Mesenchymal stem cell (in vitro differentiated cells and primary cell): ENCODE results near the gene RAP1GAP2.
"Not testable (repeated sequence)": the region's sequence is repeated elsewhere in the genome, so short reads cannot be mapped to it uniquely, and the experiment has no call there.

Experiments
- DNase-seq: peaks from one replicate; pipeline ENCODE4 v3.0.0-alpha.2; 2013
- H2AFZ ChIP-seq: one replicate; pipeline ENCODE4 v1.6.1; 2013; ENCODE audit warnings: low read depth, mild to moderate bottlenecking, control low read depth, inconsistent platforms, low read length, moderate library complexity
- H2AK5ac ChIP-seq: 2 replicates; pipeline ENCODE4 v1.6.1; 2013; ENCODE audit warnings: low read length, moderate library complexity, mild to moderate bottlenecking, inconsistent platforms; ENCODE audit not compliant: severe bottlenecking
- H2BK120ac ChIP-seq: one replicate; pipeline ENCODE4 v1.6.1; 2013; ENCODE audit warnings: low read depth, mild to moderate bottlenecking, inconsistent platforms, low read length, moderate library complexity
- H2BK12ac ChIP-seq, 2 experiments: one replicate each; pipeline ENCODE4 v1.6.1; 2013; ENCODE audit warnings: inconsistent platforms in 2 of 2, low read length in 2 of 2, mild to moderate bottlenecking in 2 of 2, moderate library complexity in 2 of 2, control low read depth in 1 of 2
- H2BK15ac ChIP-seq: one replicate; pipeline ENCODE4 v1.6.1; 2013; ENCODE audit warnings: mild to moderate bottlenecking, low read depth, inconsistent platforms; ENCODE audit not compliant: poor library complexity, severe bottlenecking
- H2BK5ac ChIP-seq: 2 replicates; pipeline ENCODE4 v1.6.1; 2013; ENCODE audit warnings: low read depth, mild to moderate bottlenecking, low read length, control low read depth, inconsistent platforms; ENCODE audit not compliant: poor library complexity, severe bottlenecking
- H3K14ac ChIP-seq, 2 experiments: one replicate each; pipeline ENCODE4 v1.6.1; 2013; ENCODE audit warnings: inconsistent platforms in 2 of 2, low read length in 2 of 2, control low read depth in 1 of 2, mild to moderate bottlenecking in 1 of 2, moderate library complexity in 1 of 2
- H3K18ac ChIP-seq, 2 experiments: one replicate each; pipeline ENCODE4 v1.6.1; 2013; ENCODE audit warnings: inconsistent platforms in 2 of 2, low read length in 2 of 2, control low read depth in 1 of 2, low read depth in 1 of 2, mild to moderate bottlenecking in 1 of 2
- H3K23ac ChIP-seq, 2 experiments: one replicate each; pipeline ENCODE4 v1.6.1; 2013; ENCODE audit warnings: inconsistent platforms in 2 of 2, low read length in 2 of 2, mild to moderate bottlenecking in 2 of 2, moderate library complexity in 2 of 2, control low read depth in 1 of 2
- H3K27ac ChIP-seq: 2 replicates; pipeline ENCODE4 v1.5.1; 2013; ENCODE audit warnings: mild to moderate bottlenecking, moderate library complexity, low read length, control low read depth, inconsistent platforms; ENCODE audit not compliant: poor library complexity, severe bottlenecking
- H3K27me3 ChIP-seq, 2 experiments: 2 replicates each; pipeline versions ENCODE4 v1.6.1 to v1.7.0; 2013; ENCODE audit warnings: low read length in 2 of 2, mild to moderate bottlenecking in 2 of 2, moderate library complexity in 2 of 2, control low read depth in 1 of 2, inconsistent platforms in 1 of 2; ENCODE audit not compliant: control insufficient read depth in 1 of 2, insufficient read depth in 1 of 2
- H3K36me3 ChIP-seq, 2 experiments: 2 replicates each; pipeline versions ENCODE4 v1.6.1 to v1.7.0; 2013; ENCODE audit warnings: low read length in 2 of 2, control low read depth in 1 of 2, inconsistent platforms in 1 of 2, low read depth in 1 of 2, mild to moderate bottlenecking in 1 of 2; ENCODE audit not compliant: insufficient read depth in 2 of 2, control insufficient read depth in 1 of 2
- H3K4ac ChIP-seq, 2 experiments: one replicate each; pipeline ENCODE4 v1.6.1; 2013; ENCODE audit warnings: inconsistent platforms in 2 of 2, low read length in 2 of 2, mild to moderate bottlenecking in 2 of 2, moderate library complexity in 2 of 2, control low read depth in 1 of 2, low read depth in 1 of 2
- H3K4me1 ChIP-seq: 2 replicates; pipeline ENCODE4 v1.6.1; 2013; ENCODE audit warnings: low read depth, low read length, control low read depth; ENCODE audit not compliant: control insufficient read depth, insufficient read depth
- H3K4me2 ChIP-seq: 2 replicates; pipeline ENCODE4 v1.6.1; 2013; ENCODE audit warnings: low read length, mild to moderate bottlenecking, inconsistent platforms; ENCODE audit not compliant: poor library complexity, severe bottlenecking
- H3K4me3 ChIP-seq, 2 experiments: 2 replicates each; pipeline versions ENCODE4 v1.5.1 to v1.7.0; 2013; ENCODE audit warnings: low read length in 2 of 2, mild to moderate bottlenecking in 2 of 2, control low read depth in 1 of 2, low read depth in 1 of 2; ENCODE audit not compliant: insufficient read depth in 1 of 2
- H3K79me1 ChIP-seq: replicated peaks from 2 replicates; pipeline ENCODE4 v1.6.1; 2013; ENCODE audit warnings: mild to moderate bottlenecking, control low read depth, low read length, inconsistent platforms; ENCODE audit not compliant: poor library complexity, severe bottlenecking
- H3K9ac ChIP-seq: 2 replicates; pipeline ENCODE4 v1.7.0; 2013; ENCODE audit warnings: mild to moderate bottlenecking, low read length, moderate library complexity
- H3K9me3 ChIP-seq: 2 replicates; pipeline ENCODE4 v1.7.0; 2013; ENCODE audit warnings: mild to moderate bottlenecking, low read length; ENCODE audit not compliant: control insufficient read depth
- H4K8ac ChIP-seq: one replicate; pipeline ENCODE4 v1.6.1; 2013; ENCODE audit warnings: inconsistent platforms, mild to moderate bottlenecking, low read length, moderate library complexity
- H4K91ac ChIP-seq: one replicate; pipeline ENCODE4 v1.6.1; 2013; ENCODE audit warnings: mild to moderate bottlenecking, low read length, inconsistent platforms
- WGBS: methylation state at CpG from one replicate; pipeline ENCODE4 v1.1.7; 2013; ENCODE audit warnings: mixed read lengths; 5-methylcytosine and 5-hydroxymethylcytosine counted together

Gene RAP1GAP2

DNA sequence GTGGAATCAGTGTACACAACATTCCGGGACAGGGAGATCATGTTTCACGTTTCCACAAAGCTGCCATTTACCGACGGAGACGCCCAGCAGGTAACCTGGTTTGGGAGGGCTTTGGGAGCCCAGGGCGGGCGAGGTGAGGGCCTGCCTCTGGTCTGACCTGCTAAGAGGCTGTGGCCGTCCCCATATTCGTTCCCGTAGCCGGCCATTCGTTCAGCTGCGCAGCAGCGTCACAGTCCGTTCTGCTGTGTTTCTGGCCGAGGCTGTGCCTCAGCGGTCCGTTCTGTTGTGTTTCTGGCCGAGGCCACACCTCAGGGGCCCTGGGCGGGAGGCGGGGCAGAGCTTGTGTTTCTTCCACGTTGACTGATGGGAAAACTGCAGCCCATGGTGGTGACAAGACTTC, 199.1 kb downstream of the RAP1GAP2 start:
- Histone ChIP-seq H4K8ac (no peak overlapping the region), H2BK120ac (no peak overlapping the region), H3K4me2 (no peak overlapping the region), H2AK5ac (no peak overlapping the region), H3K4ac (no peak overlapping the region), H3K27me3 (no peaks in the 10 kb centered on the region), H3K23ac (no peak overlapping the region), H2BK5ac (no peak overlapping the region), H3K4me1 (peaks cover 3% of the 10 kb centered on the region), H2BK12ac (no peak overlapping the region), H4K91ac (no peak overlapping the region), H3K18ac (no peak overlapping the region), H3K14ac (no peak overlapping the region), H3K79me1 (no peaks in the 10 kb centered on the region), H3K27ac (no peak overlapping the region), H3K36me3 (peaks cover 0 to 20% of the 10 kb centered on the region in 2 experiments), H2AFZ (no peak overlapping the region), H3K4me3 (no peak overlapping the region), H2BK15ac (no peak overlapping the region), H3K9me3 (no peaks in the 10 kb centered on the region), H3K9ac (no peak overlapping the region)
- DNase-seq, result no peak
- WGBS, result 88% methylated on average over 22 of the region's 22 CpGs

DNA sequence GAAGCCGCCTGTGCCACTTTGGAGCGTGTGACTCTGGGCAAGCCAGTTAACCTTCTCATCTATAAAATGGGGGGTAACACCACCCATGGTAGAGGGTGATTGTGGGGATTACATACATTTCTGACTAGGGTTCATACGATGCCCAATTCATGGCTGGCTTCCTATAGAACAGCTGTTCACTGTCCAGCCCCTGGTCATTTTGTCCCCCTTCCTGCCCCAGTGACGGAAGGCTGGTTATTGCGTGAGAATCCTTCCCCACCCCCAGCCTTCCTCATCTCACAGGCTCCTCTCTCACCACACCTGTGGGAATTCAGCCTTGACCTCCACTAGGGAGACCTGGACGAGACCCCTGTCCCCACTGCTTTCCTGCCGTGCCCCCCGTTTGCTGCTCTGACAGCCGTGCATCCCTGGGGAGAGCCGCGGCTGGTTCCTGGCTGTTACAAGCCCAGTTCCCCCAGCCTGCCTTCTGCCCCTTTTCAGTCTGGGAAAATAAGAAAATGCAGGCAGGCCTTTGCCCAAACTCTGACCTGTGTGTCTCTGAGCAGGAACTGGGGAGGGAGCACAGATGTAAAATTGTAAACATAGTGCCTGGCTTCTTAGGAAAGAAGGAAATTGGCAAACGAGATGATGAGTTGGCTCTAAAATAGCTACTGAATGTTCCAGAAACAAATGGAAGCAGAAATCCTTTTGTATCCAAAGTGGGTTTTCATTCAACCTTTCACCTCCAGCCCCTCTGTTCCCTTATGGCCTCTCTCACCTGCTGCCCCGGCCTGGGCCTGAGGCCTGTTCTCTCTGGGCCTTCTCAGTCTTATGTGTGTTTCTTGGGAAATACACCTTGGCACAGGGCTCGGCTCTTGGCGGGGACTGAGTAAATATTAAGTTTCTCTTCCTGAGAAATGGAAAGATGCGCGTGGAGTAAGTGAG, 199.9 kb downstream of the RAP1GAP2 start:
- no peak overlapping the region for H2BK12ac ChIP-seq
- H2AK5ac ChIP-seq, result no peak overlapping the region
- no peak overlapping the region for H3K4me3 ChIP-seq
- no peak overlapping the region for H3K27ac ChIP-seq
- H3K18ac ChIP-seq, result no peak overlapping the region
- H3K79me1 ChIP-seq, result no peaks in the 10 kb centered on the region
- no peak overlapping the region for H3K4me2 ChIP-seq
- no peak overlapping the region for H2BK5ac ChIP-seq
- H2BK120ac ChIP-seq, result no peak overlapping the region
- WGBS, result 83% methylated on average over 14 of the region's 17 CpGs
- H3K4ac ChIP-seq, result no peak overlapping the region
- no peak for DNase-seq
- peak overlapping the region; percentile 35 for H2BK15ac ChIP-seq
- no peak overlapping the region for H2AFZ ChIP-seq
- H3K14ac ChIP-seq, result no peak overlapping the region
- H3K27me3 ChIP-seq, result no peaks in the 10 kb centered on the region
- H4K91ac ChIP-seq, result no peak overlapping the region
- H3K36me3 ChIP-seq, result peaks cover 0 to 20% of the 10 kb centered on the region in 2 experiments
- H3K4me1 ChIP-seq, result peaks cover 3% of the 10 kb centered on the region
- H3K23ac ChIP-seq, result no peak overlapping the region
- no peaks in the 10 kb centered on the region for H3K9me3 ChIP-seq
- no peak overlapping the region for H3K9ac ChIP-seq
- peak overlapping the region; percentile 32 for H4K8ac ChIP-seq

DNA sequence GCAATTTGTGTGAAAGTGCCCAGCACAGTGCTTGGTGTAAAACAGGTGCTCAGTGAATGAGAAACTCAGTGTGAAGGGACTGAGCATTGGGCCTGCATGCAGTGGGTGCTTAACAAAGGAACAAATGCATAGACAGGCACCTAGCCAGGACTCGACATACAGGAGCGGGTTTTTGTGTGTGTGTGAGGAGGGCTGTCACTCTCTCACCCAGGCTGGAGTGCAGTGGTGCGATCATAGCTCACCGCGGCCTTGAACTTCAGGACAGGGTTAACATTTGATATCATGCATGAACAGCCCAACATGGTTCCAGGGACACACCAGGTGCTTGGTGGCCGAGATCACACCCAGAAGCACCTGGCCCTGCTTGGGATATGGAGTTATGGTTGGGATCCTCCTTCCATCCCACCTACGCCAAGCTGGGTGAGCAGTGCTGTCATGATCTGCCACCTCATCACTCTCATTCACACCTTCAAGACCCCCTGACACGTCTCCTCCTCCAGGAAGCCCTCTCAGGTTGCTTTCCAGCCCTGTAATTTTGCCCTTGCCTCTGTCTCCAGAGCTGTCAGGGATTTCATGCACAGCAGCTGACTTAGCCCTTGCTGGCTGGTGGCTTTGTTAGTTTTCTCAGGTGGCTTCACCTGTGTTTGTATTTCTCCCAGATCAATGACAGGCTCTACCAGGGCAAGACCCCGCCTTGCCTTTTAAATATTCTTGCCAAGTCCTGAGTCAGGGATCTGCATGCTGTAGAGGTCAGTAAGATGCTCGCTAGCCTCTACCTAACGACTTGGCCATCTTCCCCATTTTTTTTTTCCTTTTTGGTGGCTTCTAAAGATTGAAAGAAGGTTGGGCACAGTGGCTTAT, 200.8 kb downstream of the RAP1GAP2 start:
- Histone ChIP-seq H2AK5ac (no peak overlapping the region), H3K79me1 (no peaks in the 10 kb centered on the region), H3K14ac (no peak overlapping the region), H3K4me3 (no peak overlapping the region), H2BK12ac (no peak overlapping the region), H4K91ac (no peak overlapping the region), H2BK15ac (no peak overlapping the region), H3K18ac (no peak overlapping the region), H3K9ac (no peak overlapping the region), H3K27ac (no peak overlapping the region), H2BK5ac (no peak overlapping the region), H3K9me3 (no peaks in the 10 kb centered on the region), H3K23ac (no peak overlapping the region), H2AFZ (no peak overlapping the region), H2BK120ac (no peak overlapping the region), H4K8ac (no peak overlapping the region), H3K27me3 (no peaks in the 10 kb centered on the region), H3K4me2 (no peak overlapping the region), H3K36me3 (peaks cover 0 to 20% of the 10 kb centered on the region in 2 experiments), H3K4me1 (peaks cover 3% of the 10 kb centered on the region), H3K4ac (no peak overlapping the region)
- 85% methylated on average over 9 of the region's 11 CpGs for WGBS
- no peak for DNase-seq

DNA sequence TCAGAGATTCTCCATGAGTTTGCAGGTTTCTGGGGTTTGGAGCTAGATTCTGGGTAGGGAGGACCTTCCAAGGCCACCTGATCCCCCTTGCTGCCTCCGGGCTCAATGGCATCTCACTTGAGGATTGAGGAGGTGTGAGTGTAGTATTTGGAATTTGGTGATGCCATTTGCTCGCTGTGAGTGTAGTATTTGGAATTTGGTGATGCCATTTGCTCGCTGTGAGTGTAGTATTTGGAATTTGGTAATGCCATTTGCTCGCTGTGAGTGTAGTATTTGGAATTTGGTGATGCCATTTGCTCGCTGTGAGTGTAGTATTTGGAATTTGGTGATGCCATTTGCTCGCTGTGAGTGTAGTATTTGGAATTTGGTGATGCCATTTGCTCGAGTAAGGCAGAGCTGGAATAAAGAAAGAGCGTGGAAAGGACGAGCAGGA, 202.2 kb downstream of the RAP1GAP2 start:
- H2BK12ac ChIP-seq, H4K91ac ChIP-seq, H3K27ac ChIP-seq, H2BK120ac ChIP-seq, H2BK5ac ChIP-seq, H2BK15ac ChIP-seq, H3K9me3 ChIP-seq, H3K9ac ChIP-seq, H3K23ac ChIP-seq, H3K14ac ChIP-seq, H3K27me3 ChIP-seq, H3K4me2 ChIP-seq, H2AK5ac ChIP-seq, H3K79me1 ChIP-seq, H3K18ac ChIP-seq, H3K4ac ChIP-seq, H4K8ac ChIP-seq, DNase-seq, H3K4me3 ChIP-seq, H2AFZ ChIP-seq: not testable (repeated sequence)
- H3K36me3 ChIP-seq, result peaks cover 0 to 24% of the 10 kb centered on the region in 2 experiments
- 57% methylated on average over 9 of the region's 9 CpGs for WGBS
- peaks cover 17% of the 10 kb centered on the region for H3K4me1 ChIP-seq
